Heart right ventricle (tissue), 16 donors: Measurements from ENCODE around the gene AGBL4. TPM values are rescaled to one million over a fixed set of nuclear protein-coding genes. Genes with fewer than 3 reads are reported as not detected.
"Not testable (repeated sequence)": the region's sequence is repeated elsewhere in the genome, so short reads cannot be mapped to it uniquely, and the experiment has no call there.

ENCODE experiments used
- ATAC-seq, 8 donors: fragments of 200-7000 bp; cut with Tn5 transposase; one replicate each; pipeline ENCODE4 v1.9.1; 2020; ENCODE audit warnings: mild to moderate bottlenecking in 8 of 8, moderate library complexity in 8 of 8, moderate number of reproducible peaks in 1 of 8
- DNase-seq, 2 donors: peaks; one replicate each; pipeline ENCODE4 v3.0.0-alpha.2; 2020
- H3K27ac ChIP-seq, 10 donors: fragments of 200-600 bp; sonication (generic) in 2 of 10; one replicate each; pipeline versions ENCODE4 v1.5.0 to v1.8.0; 2020 to 2022; ENCODE audit warnings: mild to moderate bottlenecking in 3 of 10
- H3K27me3 ChIP-seq, 7 donors: fragments of 200-600 bp; one replicate each; pipeline ENCODE4 v1.8.0; 2021 to 2022; ENCODE audit warnings: mild to moderate bottlenecking in 2 of 7
- H3K36me3 ChIP-seq, 9 donors: fragments of 200-600 bp; sonication (generic) in 1 of 9; one replicate each; pipeline versions ENCODE4 v1.5.0 to v1.8.0; 2020 to 2022; ENCODE audit warnings: mild to moderate bottlenecking in 2 of 9
- H3K4me1 ChIP-seq, 9 donors: fragments of 200-600 bp; sonication (generic) in 1 of 9; one replicate each; pipeline versions ENCODE4 v1.5.0 to v1.8.0; 2020 to 2022; ENCODE audit warnings: mild to moderate bottlenecking in 4 of 9
- H3K4me3 ChIP-seq, 10 donors: fragments of 200-600 bp; sonication (generic) in 2 of 10; one replicate each; pipeline versions ENCODE4 v1.5.0 to v1.8.0; 2020 to 2022; ENCODE audit warnings: mild to moderate bottlenecking in 7 of 10, moderate library complexity in 2 of 10
- H3K9me3 ChIP-seq, 11 donors: fragments of 200-600 bp in 10 of 11; sonication (generic) in 2 of 11; one replicate each; pipeline versions ENCODE4 v1.5.0 to v1.8.0; 2013 to 2022; ENCODE audit warnings: mild to moderate bottlenecking in 2 of 11, control low read depth in 1 of 11, moderate library complexity in 1 of 11
- CTCF ChIP-seq, 9 donors: fragments of 200-600 bp; sonication (generic) in 2 of 9; IDR thresholded peaks; one replicate each; pipeline versions ENCODE4 v1.5.0 to v1.8.0; 2021 to 2022; ENCODE audit warnings: antibody characterized with exemption in 9 of 9, mild to moderate bottlenecking in 5 of 9, moderate library complexity in 1 of 9
- WGBS, 2 donors: extraction: QIAGEN DNeasy Blood & Tissue Kit; methylation state at CpG; one replicate each; pipeline ENCODE4 v1.1.7; 2013; ENCODE audit warnings: inconsistent platforms in 1 of 2; 5-methylcytosine and 5-hydroxymethylcytosine counted together
- intact Hi-C, 10 donors: fragments of 100-400 bp; cut with DNase I; formaldehyde crosslinking; loops; one replicate each; pipeline versions ENCODE4 v1.11.1 to v1.14.2; 2022
- polyA plus RNA-seq, 2 donors: library from polyadenylated mRNA; stranded (reverse); fragments of 200-250 nt; gene quantifications; one replicate each; pipeline ENCODE4 v1.2.3, GENCODE V29; 2013
- total RNA-seq, 10 donors: library from RNA; stranded (reverse); fragmentation: NEBNext Ultra II Directional in 3 of 10; extraction: Animal tissue kit (Norgen Biotek cat#: 25700) in 3 of 10; gene quantifications; one replicate each; pipeline versions ENCODE4 v1.2.1 to v1.2.4, GENCODE V29; 2021 to 2023
- donor health status: Arrhythmogenic right ventricular cardiomyopathy.
- donor health status: ischemic (EF 13 %, LVEDD 7.1; RV severe dilation, severe dysfunction).
- donor health status: healthy with polysubstance abuse.
- donor health status: DM: no; HTN: yes; CAD: no.
- donor health status: DM: no; HTN: no; CAD: no.
- donor health status: ischemic (EF 25% LVEDD 6.9; RV normal size, moderate dysfunction).
- donor health status: ischemic (EF 25% LVEDD 5.7; RV mildly dilated, moderate dysfunction).
- donor health status: healthy.
- donor health status: DM: yes; HTN: yes; CAD: no.
- donor health status: Ischemic cardiomyopathy.
- donor health status: ischemic (EF 35%, LVEDD 5.7; RV mildly dilated, moderate dysfunction).
- donor health status: nonischemic (EF 11% LVEDD 7.7; RV severe dilation, severe dysfunction).
- donor health status: DM: yes; HTN: yes; CAD: no.
- donor health status: PGD.
- donor health status: ischemic (EF 29% LVEDD 5.4; RV normal size, mild dysfunction).
- donor health status: nonischemic (EF 23%, LVEDD 6.1; RV moderate dilation, normal function).

The AGBL4 gene
- total and polyA plus RNA-seq, 12 donors: 0.04 to 0.93 (median 0.46) TPM; not detected in 2

GRCh38 chr1:48524892-48525467 is 1498.8 kb downstream of the AGBL4 start:
- H3K9me3 ChIP-seq: no peaks in the 10 kb centered on the region
- DNase-seq: no peak
- H3K27ac ChIP-seq: no peak overlapping the region
- no peak for TF ChIP-seq CTCF (IDR thresholded peaks at IDR 0.05)
- intact Hi-C loops: no loop called here
- H3K36me3 ChIP-seq: no peaks in the 10 kb centered on the region
- peaks cover 0 to 27% (median 6%) of the 10 kb centered on the region in 7 donors for H3K27me3 ChIP-seq
- no peak overlapping the region for H3K4me3 ChIP-seq
- H3K4me1 ChIP-seq: peaks cover 0 to 11% (median 0%) of the 10 kb centered on the region in 9 donors
- 79 to 86% methylated on average over 1 of the region's 1 CpG for WGBS, 2 donors
- ATAC-seq: no peak

DNA sequence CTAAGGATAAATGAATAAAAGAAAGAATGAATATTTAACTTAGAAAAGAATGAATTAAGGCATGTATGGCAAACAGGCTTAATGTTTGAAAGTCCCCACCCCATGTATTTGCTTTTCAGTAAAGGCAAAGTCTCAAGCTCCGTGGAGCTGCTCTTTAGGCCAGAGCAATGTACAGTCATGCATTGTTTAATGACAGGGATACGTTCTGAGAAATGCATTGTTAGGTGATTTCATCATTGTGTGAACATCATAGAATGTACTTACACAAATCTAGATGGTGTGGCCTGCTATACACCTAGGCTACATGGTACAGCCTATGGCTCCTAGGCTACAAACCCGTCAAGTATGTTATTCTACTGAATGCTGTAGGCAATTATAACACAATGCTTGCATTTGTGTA is 1500.2 kb downstream of the AGBL4 start:
- Histone ChIP-seq H3K27ac (no peak overlapping the region), H3K27me3 (peaks cover 0 to 18% (median 0%) of the 10 kb centered on the region in 7 donors), H3K4me1 (peaks cover 0 to 11% (median 0%) of the 10 kb centered on the region in 9 donors), H3K9me3 (no peaks in the 10 kb centered on the region), H3K4me3 (no peak overlapping the region), H3K36me3 (no peaks in the 10 kb centered on the region)
- no peak for TF ChIP-seq CTCF (IDR thresholded peaks at IDR 0.05)
- WGBS, 2 donors: 83 to 90% methylated on average over 3 of the region's 3 CpGs
- no peak for ATAC-seq
- no peak for DNase-seq
- intact Hi-C loops: no loop called here

GRCh38 chr1:48519896-48520295 is 1503.9 kb downstream of the AGBL4 start:
- H3K27ac ChIP-seq, H3K9me3 ChIP-seq, H3K36me3 ChIP-seq, H3K4me1 ChIP-seq, H3K4me3 ChIP-seq, intact Hi-C loops, ATAC-seq, H3K27me3 ChIP-seq, DNase-seq: not testable (repeated sequence)
- 85 to 87% methylated on average over 6 of the region's 6 CpGs for WGBS, 2 donors

DNA sequence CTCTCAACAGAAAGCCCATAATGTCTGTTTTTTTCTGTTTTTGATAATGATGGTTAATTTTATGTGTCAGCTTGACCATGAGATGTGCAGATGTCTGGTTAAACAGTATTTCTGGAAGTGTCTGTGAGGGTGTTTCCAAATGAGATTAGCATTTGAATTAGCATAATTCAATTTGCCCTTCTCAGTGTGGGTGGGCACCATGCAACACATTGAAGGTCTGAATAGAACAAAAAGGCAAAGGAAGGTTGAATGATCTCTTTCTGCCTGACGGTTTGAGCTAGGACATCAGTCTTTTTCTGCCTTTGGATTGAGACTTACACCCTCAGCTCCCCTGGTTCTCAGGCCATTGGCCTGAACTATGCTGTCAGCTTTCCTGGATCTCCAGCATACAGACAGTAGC is 1516.9 kb downstream of the AGBL4 start:
- no peaks in the 10 kb centered on the region for H3K4me1 ChIP-seq
- H3K27me3 ChIP-seq: peaks cover 0 to 43% (median 0%) of the 10 kb centered on the region in 7 donors
- DNase-seq: no peak
- H3K4me3 ChIP-seq: no peak overlapping the region
- no peaks in the 10 kb centered on the region for H3K36me3 ChIP-seq
- 0% methylated on average over 1 of the region's 1 CpG for WGBS, 2 donors
- no peaks in the 10 kb centered on the region for H3K9me3 ChIP-seq
- H3K27ac ChIP-seq: no peak overlapping the region
- no peak for ATAC-seq
- no peak for TF ChIP-seq CTCF (IDR thresholded peaks at IDR 0.05)
- intact Hi-C loops: no loop called here
